Measurements from ENCODE around the gene CDK5RAP2.

CDK5RAP2 gene

GRCh38 chr9:120395376-120395775 is 184.6 kb downstream of the CDK5RAP2 start:
- DNase-seq: no peak

- no peak for DNase-seq
Measured at GRCh38 chr9:120394058-120394669, 185.8 kb downstream of the CDK5RAP2 start.

GRCh38 chr9:120393386-120394057 is 186.4 kb downstream of the CDK5RAP2 start:
- no peak for DNase-seq

GRCh38 chr9:120392711-120393110 is 187.3 kb downstream of the CDK5RAP2 start:
- no peak for DNase-seq

- DNase-seq: no peak
Measured at GRCh38 chr9:120392245-120392644, 187.7 kb downstream of the CDK5RAP2 start.

GRCh38 chr9:120391691-120392090 is 188.3 kb downstream of the CDK5RAP2 start:
- no peak for DNase-seq

- no peak for DNase-seq
Measured at GRCh38 chr9:120390637-120391190, 189.3 kb downstream of the CDK5RAP2 start.

- no peak for DNase-seq
Measured at GRCh38 chr9:120389867-120390266, 190.1 kb downstream of the CDK5RAP2 start.

GRCh38 chr9:120389300-120389699 is 190.7 kb downstream of the CDK5RAP2 start:
- no peak for DNase-seq

- no peak for DNase-seq
Measured at GRCh38 chr9:120388003-120388855, 191.7 kb downstream of the CDK5RAP2 start.

GRCh38 chr9:120387257-120388002 is 192.5 kb downstream of the CDK5RAP2 start:
- DNase-seq: no peak

GRCh38 chr9:120386390-120387131 is 193.4 kb downstream of the CDK5RAP2 start:
- no peak for DNase-seq

- no peak for DNase-seq
Measured at GRCh38 chr9:120385606-120386389, 194.2 kb downstream of the CDK5RAP2 start.

- no peak for DNase-seq
Measured at GRCh38 chr9:120384925-120385272, 195.1 kb downstream of the CDK5RAP2 start.

- DNase-seq: no peak
Measured at GRCh38 chr9:120383999-120384924, 195.7 kb downstream of the CDK5RAP2 start.

- DNase-seq: no peak
Measured at GRCh38 chr9:120383611-120383998, 196.4 kb downstream of the CDK5RAP2 start.

GRCh38 chr9:120382453-120382852 is 197.5 kb downstream of the CDK5RAP2 start:
- DNase-seq: no peak

- DNase-seq: no peak
Measured at GRCh38 chr9:120381839-120382238, 198.1 kb downstream of the CDK5RAP2 start.

GRCh38 chr9:120379611-120380010 is 200.4 kb downstream of the CDK5RAP2 start:
- DNase-seq: no peak

GRCh38 chr9:120378680-120379079 is 201.3 kb downstream of the CDK5RAP2 start:
- no peak for DNase-seq
